Measurements from ENCODE around the gene PKN2. TPM values are rescaled to one million over a fixed set of nuclear protein-coding genes. Genes with fewer than 3 reads are reported as not detected.

PKN2 gene
- total and polyA plus RNA-seq, 8 donors: 6.5 to 28.8 (median 16.0) TPM

DNA sequence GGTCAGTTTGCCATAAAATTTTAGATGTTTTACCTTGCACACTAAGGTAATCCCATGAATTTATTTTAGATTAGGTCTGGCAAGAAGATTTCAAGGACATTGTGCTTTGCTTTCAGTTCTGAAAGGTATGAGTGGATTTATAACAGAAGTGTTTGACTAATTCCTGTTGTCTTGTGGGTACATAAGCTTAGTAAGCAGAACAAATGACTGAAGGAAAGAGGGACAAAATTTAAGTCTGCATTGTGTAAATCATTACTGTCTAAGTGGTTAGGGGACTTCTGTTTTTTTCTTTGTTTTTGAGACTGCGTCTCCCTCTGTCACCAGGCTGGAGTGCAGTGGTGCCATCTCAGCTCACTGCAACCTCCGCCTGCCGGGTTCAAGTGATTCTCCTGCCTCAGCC, 60.1 kb downstream of the PKN2 start:
- H3K36me3 ChIP-seq: peaks cover 0 to 5% (median 0%) of the 10 kb centered on the region in 3 donors
- H3K4me3 ChIP-seq: no peak overlapping the region
- no peaks in the 10 kb centered on the region for H3K9me3 ChIP-seq
- 95 to 98% methylated on average over 3 of the region's 3 CpGs for WGBS, 2 donors
- TF ChIP-seq, protein P1, sequence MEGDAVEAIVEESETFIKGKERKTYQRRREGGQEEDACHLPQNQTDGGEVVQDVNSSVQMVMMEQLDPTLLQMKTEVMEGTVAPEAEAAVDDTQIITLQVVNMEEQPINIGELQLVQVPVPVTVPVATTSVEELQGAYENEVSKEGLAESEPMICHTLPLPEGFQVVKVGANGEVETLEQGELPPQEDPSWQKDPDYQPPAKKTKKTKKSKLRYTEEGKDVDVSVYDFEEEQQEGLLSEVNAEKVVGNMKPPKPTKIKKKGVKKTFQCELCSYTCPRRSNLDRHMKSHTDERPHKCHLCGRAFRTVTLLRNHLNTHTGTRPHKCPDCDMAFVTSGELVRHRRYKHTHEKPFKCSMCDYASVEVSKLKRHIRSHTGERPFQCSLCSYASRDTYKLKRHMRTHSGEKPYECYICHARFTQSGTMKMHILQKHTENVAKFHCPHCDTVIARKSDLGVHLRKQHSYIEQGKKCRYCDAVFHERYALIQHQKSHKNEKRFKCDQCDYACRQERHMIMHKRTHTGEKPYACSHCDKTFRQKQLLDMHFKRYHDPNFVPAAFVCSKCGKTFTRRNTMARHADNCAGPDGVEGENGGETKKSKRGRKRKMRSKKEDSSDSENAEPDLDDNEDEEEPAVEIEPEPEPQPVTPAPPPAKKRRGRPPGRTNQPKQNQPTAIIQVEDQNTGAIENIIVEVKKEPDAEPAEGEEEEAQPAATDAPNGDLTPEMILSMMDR (IDR thresholded peaks at IDR 0.05): no peak
- no peak overlapping the region for H3K27ac ChIP-seq
- intact Hi-C loops (cut with DNase I): no loop called here
- H3K4me1 ChIP-seq: peaks cover 0 to 6% (median 0%) of the 10 kb centered on the region in 3 donors
- FAIRE-seq (no peak), DNase-seq (no peak), ATAC-seq (no peak)
- no peaks in the 10 kb centered on the region for H3K27me3 ChIP-seq

DNA sequence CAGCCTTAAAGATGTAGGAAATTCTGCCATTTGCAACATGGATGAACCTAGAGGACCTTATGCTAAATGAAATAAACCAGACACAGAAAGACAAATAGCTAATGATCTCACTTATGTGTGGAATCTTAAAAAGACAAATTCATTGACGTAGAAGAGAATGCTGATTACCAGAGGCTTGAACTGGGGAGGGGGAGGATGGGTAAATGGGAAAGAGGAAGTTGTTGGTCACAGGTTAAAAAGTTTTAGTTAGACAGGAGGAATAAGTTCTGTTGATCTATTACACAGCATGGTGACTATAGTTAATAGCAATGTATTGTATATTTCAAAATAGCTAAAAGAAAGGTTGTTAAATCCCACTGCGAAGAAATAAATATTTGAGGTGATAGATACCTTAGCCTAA, 62.8 kb downstream of the PKN2 start:
- FAIRE-seq: no peak
- no peak for ATAC-seq
- TF ChIP-seq, protein P1 (IDR thresholded peaks at IDR 0.05): no peak
- intact Hi-C loops (cut with DNase I): no loop called here
- Histone ChIP-seq H3K27me3 (no peaks in the 10 kb centered on the region), H3K36me3 (peaks cover 0 to 5% (median 0%) of the 10 kb centered on the region in 3 donors), H3K4me1 (peaks cover 0 to 6% (median 0%) of the 10 kb centered on the region in 3 donors), H3K9me3 (no peaks in the 10 kb centered on the region), H3K27ac (no peak overlapping the region), H3K4me3 (no peak overlapping the region)
- no peak for DNase-seq
- 95 to 96% methylated on average over 2 of the region's 2 CpGs for WGBS, 2 donors

DNA sequence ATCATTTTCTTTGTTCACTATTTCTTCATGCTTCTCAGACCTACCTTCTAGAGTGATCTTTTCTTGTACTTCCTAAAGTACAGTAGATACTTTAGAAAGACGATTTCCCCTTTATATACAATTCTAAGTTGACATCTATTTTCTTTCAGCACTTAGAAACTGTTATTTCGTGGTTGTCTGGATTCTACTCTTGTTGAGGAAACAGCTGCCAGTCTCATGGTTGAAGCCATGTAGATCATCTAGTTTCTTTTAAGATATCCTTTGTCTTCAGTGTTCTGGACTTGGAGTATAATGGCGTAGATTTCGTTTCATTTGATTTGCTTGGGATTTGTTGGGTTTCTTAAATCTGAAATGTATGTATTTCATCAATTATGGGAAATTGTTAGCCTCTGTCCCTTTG, 67.6 kb downstream of the PKN2 start:
- FAIRE-seq: no peak
- WGBS, 2 donors: 92 to 94% methylated on average over 4 of the region's 4 CpGs

DNA sequence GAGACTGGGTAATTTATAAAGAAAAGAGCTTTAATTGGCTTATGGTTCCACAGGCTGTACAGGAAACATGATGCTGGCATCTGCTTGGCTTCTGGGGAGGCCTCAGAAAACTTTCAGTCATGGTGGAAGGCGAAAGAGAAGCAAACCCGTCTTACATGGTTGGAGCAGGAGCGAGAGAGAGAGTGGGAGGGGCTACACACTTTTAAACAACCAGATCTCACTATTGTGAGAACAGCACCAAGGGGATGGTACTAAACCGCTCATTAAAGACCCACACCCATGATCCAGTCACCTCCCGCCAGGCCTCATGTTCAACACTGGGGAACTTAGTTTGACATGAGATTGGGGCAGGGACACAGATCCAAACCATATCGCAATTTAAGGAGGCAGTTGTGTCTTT, 69.4 kb downstream of the PKN2 start:
- Histone ChIP-seq H3K27ac (no peak overlapping the region), H3K36me3 (no peaks in the 10 kb centered on the region), H3K9me3 (no peaks in the 10 kb centered on the region), H3K4me3 (no peak overlapping the region), H3K4me1 (no peaks in the 10 kb centered on the region), H3K27me3 (no peaks in the 10 kb centered on the region)
- FAIRE-seq (no peak), ATAC-seq (no peak), DNase-seq (no peak)
- intact Hi-C loops (cut with DNase I): no loop called here
- TF ChIP-seq, protein P1 (IDR thresholded peaks at IDR 0.05): no peak
- 99% methylated on average over 6 of the region's 6 CpGs for WGBS, 2 donors

More for the DNA sequence above, 67.6 kb downstream of the PKN2 start:
- Histone ChIP-seq H3K4me1 (no peaks in the 10 kb centered on the region), H3K4me3 (no peak overlapping the region), H3K27ac (no peak overlapping the region), H3K36me3 (no peaks in the 10 kb centered on the region), H3K27me3 (no peaks in the 10 kb centered on the region), H3K9me3 (no peaks in the 10 kb centered on the region)
- DNase-seq (no peak), ATAC-seq (no peak)
- intact Hi-C loops (cut with DNase I): no loop called here
- TF ChIP-seq, protein P1 (IDR thresholded peaks at IDR 0.05): no peak

DNA sequence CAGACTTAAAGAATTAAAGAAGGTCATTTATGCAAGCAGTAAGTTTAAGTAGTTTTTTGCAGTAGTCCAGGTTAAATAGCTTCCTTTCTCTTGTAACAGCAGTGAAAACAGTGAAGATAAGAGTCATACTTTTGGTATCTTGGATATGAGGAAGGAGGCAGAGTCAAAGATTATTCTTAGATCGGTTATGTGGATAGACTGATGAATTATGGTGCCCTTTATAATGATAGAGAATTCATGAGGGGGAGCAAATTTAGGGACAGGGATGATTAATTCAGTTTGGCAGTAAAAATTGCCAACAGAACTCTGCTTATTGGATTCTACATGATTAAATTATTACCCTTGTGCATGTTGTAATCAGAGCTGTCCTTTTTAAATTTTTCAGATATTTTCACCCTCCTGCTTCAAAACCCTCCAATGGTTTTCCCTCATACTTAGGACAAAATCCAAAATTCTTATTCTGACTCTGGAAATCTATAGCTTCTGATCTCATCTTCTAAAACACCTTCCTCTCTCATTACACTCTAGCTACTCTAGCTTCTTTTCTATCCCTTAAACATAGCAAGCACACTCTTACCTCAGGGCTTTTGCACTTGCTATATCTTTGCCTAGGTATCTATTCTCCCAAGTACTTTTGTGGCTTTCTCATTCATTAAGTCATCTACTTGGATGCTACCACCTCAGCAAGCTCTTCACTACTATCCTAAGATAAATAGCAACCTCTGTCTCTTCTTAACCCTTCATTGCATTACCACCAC, 79.8 kb downstream of the PKN2 start:
- no peak overlapping the region for H3K27ac ChIP-seq
- FAIRE-seq (no peak), ATAC-seq (peak in 1 of 4 donors; percentile 29), DNase-seq (no peak)
- no peak overlapping the region for H3K4me3 ChIP-seq
- peaks cover 0 to 4% (median 3%) of the 10 kb centered on the region in 3 donors for H3K36me3 ChIP-seq
- H3K9me3 ChIP-seq: no peaks in the 10 kb centered on the region
- intact Hi-C loops (cut with DNase I): no loop called here
- no peaks in the 10 kb centered on the region for H3K27me3 ChIP-seq
- no peaks in the 10 kb centered on the region for H3K4me1 ChIP-seq
- TF ChIP-seq, protein P1 (IDR thresholded peaks at IDR 0.05): no peak
- WGBS, 2 donors: 48 to 51% methylated on average over 1 of the region's 1 CpG

All from pancreas (tissue), 10 donors.